ENCODE measurements around the gene KLF9. TPM values are rescaled to one million over a fixed set of nuclear protein-coding genes. Genes with fewer than 3 reads are reported as not detected.

Gene KLF9
- total RNA-seq, 4 donors from 2014 or later = 40.6 to 124 (median 55.4) TPM

GRCh38 chr9:70382046-70382708 is 32.3 kb downstream of the KLF9 start:
- H3K27me3 ChIP-seq = no peaks in the 10 kb centered on the region
- DNase-seq = no peak

GRCh38 chr9:70374962-70375618 is 39.4 kb downstream of the KLF9 start:
- no peak for DNase-seq
- TF ChIP-seq POLR2A (IDR thresholded peaks at IDR 0.05) (no peak), CTCF (IDR thresholded peaks at IDR 0.05) (no peak)
- no peaks in the 10 kb centered on the region for H3K27me3 ChIP-seq
- H3K4me1 ChIP-seq = peaks cover 0 to 5% (median 0%) of the 10 kb centered on the region in 4 donors
- peak overlapping the region in 1 of 4 donors; percentile 44 for H3K27ac ChIP-seq
- H3K9me3 ChIP-seq = no peaks in the 10 kb centered on the region
- no peak overlapping the region for H3K4me3 ChIP-seq
- H3K36me3 ChIP-seq = no peaks in the 10 kb centered on the region

More at GRCh38 chr9:70382046-70382708, 32.3 kb downstream of the KLF9 start:
- Histone ChIP-seq H3K4me1 (no peaks in the 10 kb centered on the region), H3K9me3 (no peaks in the 10 kb centered on the region), H3K36me3 (peaks cover 0 to 18% (median 0%) of the 10 kb centered on the region in 3 donors), H3K27ac (no peak overlapping the region), H3K4me3 (no peak overlapping the region)
- no peak for TF ChIP-seq POLR2A (IDR thresholded peaks at IDR 0.05)
- no peak for TF ChIP-seq CTCF (IDR thresholded peaks at IDR 0.05)

- no peaks in the 10 kb centered on the region for H3K9me3 ChIP-seq
- TF ChIP-seq CTCF (IDR thresholded peaks at IDR 0.05) (no peak), POLR2A (IDR thresholded peaks at IDR 0.05) (no peak)
- H3K4me1 ChIP-seq = no peaks in the 10 kb centered on the region
- no peak for DNase-seq
- no peak overlapping the region for H3K27ac ChIP-seq
- H3K27me3 ChIP-seq = no peaks in the 10 kb centered on the region
- H3K36me3 ChIP-seq = no peaks in the 10 kb centered on the region
- H3K4me3 ChIP-seq = no peak overlapping the region
Observed at GRCh38 chr9:70367305-70367930, 47.0 kb downstream of the KLF9 start.

GRCh38 chr9:70363760-70364159 is 50.7 kb downstream of the KLF9 start:
- no peak overlapping the region for H3K27ac ChIP-seq
- no peak for DNase-seq
- H3K4me1 ChIP-seq = no peaks in the 10 kb centered on the region
- no peak overlapping the region for H3K4me3 ChIP-seq
- no peak for TF ChIP-seq POLR2A (IDR thresholded peaks at IDR 0.05)
- TF ChIP-seq CTCF (IDR thresholded peaks at IDR 0.05) = no peak
- no peaks in the 10 kb centered on the region for H3K27me3 ChIP-seq
- no peaks in the 10 kb centered on the region for H3K9me3 ChIP-seq
- no peaks in the 10 kb centered on the region for H3K36me3 ChIP-seq

- H3K27me3 ChIP-seq = no peaks in the 10 kb centered on the region
- H3K27ac ChIP-seq = no peak overlapping the region
- H3K4me3 ChIP-seq = no peak overlapping the region
- TF ChIP-seq CTCF (IDR thresholded peaks at IDR 0.05) (no peak), POLR2A (IDR thresholded peaks at IDR 0.05) (no peak)
- no peak for DNase-seq
- no peaks in the 10 kb centered on the region for H3K9me3 ChIP-seq
- no peaks in the 10 kb centered on the region for H3K36me3 ChIP-seq
- H3K4me1 ChIP-seq = no peaks in the 10 kb centered on the region
Observed at GRCh38 chr9:70362952-70363351, 51.5 kb downstream of the KLF9 start.
